Glutamatergic neuron (in vitro differentiated cells): ENCODE measurements around the gene C1orf105. TPM values are rescaled to one million over a fixed set of nuclear protein-coding genes. Genes with fewer than 3 reads are reported as not detected.

ENCODE experiments used
- DNase-seq: peaks from one replicate; pipeline ENCODE4 v3.0.0; 2022
- H3K27ac Mint-ChIP-seq: one replicate; pipeline ENCODE4 v1.8.0; 2020; ENCODE audit warnings: mild to moderate bottlenecking, mixed read lengths, inconsistent platforms; ENCODE audit not compliant: unreplicated experiment
- H3K27me3 Mint-ChIP-seq: one replicate; pipeline ENCODE4 v1.8.0; 2020; ENCODE audit warnings: mild to moderate bottlenecking, moderate library complexity, mixed read lengths, inconsistent platforms; ENCODE audit not compliant: unreplicated experiment
- H3K36me3 Mint-ChIP-seq: one replicate; pipeline ENCODE4 v1.8.0; 2020; ENCODE audit warnings: mild to moderate bottlenecking, mixed read lengths, inconsistent platforms; ENCODE audit not compliant: unreplicated experiment
- H3K4me1 Mint-ChIP-seq: one replicate; pipeline ENCODE4 v1.8.0; 2020; ENCODE audit warnings: mild to moderate bottlenecking, low read depth, mixed read lengths, inconsistent platforms; ENCODE audit not compliant: unreplicated experiment
- H3K4me3 Mint-ChIP-seq: one replicate; pipeline ENCODE4 v1.8.0; 2020; ENCODE audit warnings: mild to moderate bottlenecking, mixed read lengths, inconsistent platforms; ENCODE audit not compliant: unreplicated experiment
- H3K9me3 Mint-ChIP-seq: one replicate; pipeline ENCODE4 v1.8.0; 2020; ENCODE audit warnings: mild to moderate bottlenecking, moderate library complexity, mixed read lengths, inconsistent platforms; ENCODE audit not compliant: unreplicated experiment
- CTCF ChIP-seq: fragments of 200-600 bp; sonication (generic); IDR thresholded peaks from one replicate; pipeline ENCODE4 v1.5.0; 2021; ENCODE audit not compliant: partially characterized antibody, unreplicated experiment
- total RNA-seq: library from RNA; stranded (reverse); fragmentation: NEBNext Ultra II Directional; extraction: Animal tissue kit (Norgen Biotek cat#: 25700); gene quantifications from one replicate; pipeline ENCODE4 v1.2.1, GENCODE V29; 2021; ENCODE audit not compliant: unreplicated experiment

The C1orf105 gene
- total RNA-seq, 1 donor from 2014 or later = not detected

- H3K4me3 Mint-ChIP-seq = no peak overlapping the region
- H3K27me3 Mint-ChIP-seq = no peaks in the 10 kb centered on the region
- DNase-seq = no peak
- TF ChIP-seq CTCF = no peak
- H3K36me3 Mint-ChIP-seq = no peaks in the 10 kb centered on the region
- H3K4me1 Mint-ChIP-seq = no peaks in the 10 kb centered on the region
- no peaks in the 10 kb centered on the region for H3K9me3 Mint-ChIP-seq
- H3K27ac Mint-ChIP-seq = no peak overlapping the region
Measured at GRCh38 chr1:172512591-172512990, 92.1 kb downstream of the C1orf105 start.

GRCh38 chr1:172513479-172513878, 93.0 kb downstream of the C1orf105 start:
- H3K4me3 Mint-ChIP-seq = no peak overlapping the region
- no peak overlapping the region for H3K27ac Mint-ChIP-seq
- no peaks in the 10 kb centered on the region for H3K36me3 Mint-ChIP-seq
- H3K27me3 Mint-ChIP-seq = no peaks in the 10 kb centered on the region
- H3K4me1 Mint-ChIP-seq = no peaks in the 10 kb centered on the region
- no peak for TF ChIP-seq CTCF
- DNase-seq = no peak
- no peaks in the 10 kb centered on the region for H3K9me3 Mint-ChIP-seq

GRCh38 chr1:172514108-172514507, 93.6 kb downstream of the C1orf105 start:
- peaks cover 1% of the 10 kb centered on the region for H3K27me3 Mint-ChIP-seq
- no peak for DNase-seq
- H3K4me3 Mint-ChIP-seq = no peak overlapping the region
- no peaks in the 10 kb centered on the region for H3K4me1 Mint-ChIP-seq
- no peak overlapping the region for H3K27ac Mint-ChIP-seq
- H3K36me3 Mint-ChIP-seq = no peaks in the 10 kb centered on the region
- no peak for TF ChIP-seq CTCF
- H3K9me3 Mint-ChIP-seq = no peaks in the 10 kb centered on the region

- H3K27ac Mint-ChIP-seq = no peak overlapping the region
- H3K9me3 Mint-ChIP-seq = no peaks in the 10 kb centered on the region
- H3K36me3 Mint-ChIP-seq = no peaks in the 10 kb centered on the region
- H3K4me1 Mint-ChIP-seq = no peaks in the 10 kb centered on the region
- H3K4me3 Mint-ChIP-seq = no peak overlapping the region
- no peak for DNase-seq
- peaks cover 1% of the 10 kb centered on the region for H3K27me3 Mint-ChIP-seq
- no peak for TF ChIP-seq CTCF
Measured at GRCh38 chr1:172515436-172515835, 95.0 kb downstream of the C1orf105 start.

- H3K27ac Mint-ChIP-seq = no peak overlapping the region
- TF ChIP-seq CTCF = no peak
Measured at GRCh38 chr1:172515927-172516326, 95.4 kb downstream of the C1orf105 start.

More at GRCh38 chr1:172515927-172516326, 95.4 kb downstream of the C1orf105 start:
- Mint-ChIP-seq H3K4me1 (no peaks in the 10 kb centered on the region), H3K4me3 (no peak overlapping the region), H3K36me3 (no peaks in the 10 kb centered on the region), H3K9me3 (no peaks in the 10 kb centered on the region), H3K27me3 (peaks cover 1% of the 10 kb centered on the region)
- DNase-seq = no peak
